Mesenchymal stem cell (in vitro differentiated cells and primary cell): Measurements from ENCODE around the gene GLOD4.

Experiments used
- DNase-seq: peaks from one replicate; pipeline ENCODE4 v3.0.0-alpha.2; 2013
- H2AFZ ChIP-seq: one replicate; pipeline ENCODE4 v1.6.1; 2013; ENCODE audit warnings: low read depth, mild to moderate bottlenecking, control low read depth, inconsistent platforms, low read length, moderate library complexity
- H2AK5ac ChIP-seq: 2 replicates; pipeline ENCODE4 v1.6.1; 2013; ENCODE audit warnings: low read length, moderate library complexity, mild to moderate bottlenecking, inconsistent platforms; ENCODE audit not compliant: severe bottlenecking
- H2BK120ac ChIP-seq: one replicate; pipeline ENCODE4 v1.6.1; 2013; ENCODE audit warnings: low read depth, mild to moderate bottlenecking, inconsistent platforms, low read length, moderate library complexity
- H2BK12ac ChIP-seq, 2 experiments: one replicate each; pipeline ENCODE4 v1.6.1; 2013; ENCODE audit warnings: inconsistent platforms in 2 of 2, low read length in 2 of 2, mild to moderate bottlenecking in 2 of 2, moderate library complexity in 2 of 2, control low read depth in 1 of 2
- H2BK15ac ChIP-seq: one replicate; pipeline ENCODE4 v1.6.1; 2013; ENCODE audit warnings: mild to moderate bottlenecking, low read depth, inconsistent platforms; ENCODE audit not compliant: poor library complexity, severe bottlenecking
- H2BK5ac ChIP-seq: 2 replicates; pipeline ENCODE4 v1.6.1; 2013; ENCODE audit warnings: low read depth, mild to moderate bottlenecking, low read length, control low read depth, inconsistent platforms; ENCODE audit not compliant: poor library complexity, severe bottlenecking
- H3K14ac ChIP-seq, 2 experiments: one replicate each; pipeline ENCODE4 v1.6.1; 2013; ENCODE audit warnings: inconsistent platforms in 2 of 2, low read length in 2 of 2, control low read depth in 1 of 2, mild to moderate bottlenecking in 1 of 2, moderate library complexity in 1 of 2
- H3K18ac ChIP-seq, 2 experiments: one replicate each; pipeline ENCODE4 v1.6.1; 2013; ENCODE audit warnings: inconsistent platforms in 2 of 2, low read length in 2 of 2, control low read depth in 1 of 2, low read depth in 1 of 2, mild to moderate bottlenecking in 1 of 2
- H3K23ac ChIP-seq, 2 experiments: one replicate each; pipeline ENCODE4 v1.6.1; 2013; ENCODE audit warnings: inconsistent platforms in 2 of 2, low read length in 2 of 2, mild to moderate bottlenecking in 2 of 2, moderate library complexity in 2 of 2, control low read depth in 1 of 2
- H3K27ac ChIP-seq: 2 replicates; pipeline ENCODE4 v1.5.1; 2013; ENCODE audit warnings: mild to moderate bottlenecking, moderate library complexity, low read length, control low read depth, inconsistent platforms; ENCODE audit not compliant: poor library complexity, severe bottlenecking
- H3K27me3 ChIP-seq, 2 experiments: 2 replicates each; pipeline versions ENCODE4 v1.6.1 to v1.7.0; 2013; ENCODE audit warnings: low read length in 2 of 2, mild to moderate bottlenecking in 2 of 2, moderate library complexity in 2 of 2, control low read depth in 1 of 2, inconsistent platforms in 1 of 2; ENCODE audit not compliant: control insufficient read depth in 1 of 2, insufficient read depth in 1 of 2
- H3K36me3 ChIP-seq, 2 experiments: 2 replicates each; pipeline versions ENCODE4 v1.6.1 to v1.7.0; 2013; ENCODE audit warnings: low read length in 2 of 2, control low read depth in 1 of 2, inconsistent platforms in 1 of 2, low read depth in 1 of 2, mild to moderate bottlenecking in 1 of 2; ENCODE audit not compliant: insufficient read depth in 2 of 2, control insufficient read depth in 1 of 2
- H3K4ac ChIP-seq, 2 experiments: one replicate each; pipeline ENCODE4 v1.6.1; 2013; ENCODE audit warnings: inconsistent platforms in 2 of 2, low read length in 2 of 2, mild to moderate bottlenecking in 2 of 2, moderate library complexity in 2 of 2, control low read depth in 1 of 2, low read depth in 1 of 2
- H3K4me1 ChIP-seq: 2 replicates; pipeline ENCODE4 v1.6.1; 2013; ENCODE audit warnings: low read depth, low read length, control low read depth; ENCODE audit not compliant: control insufficient read depth, insufficient read depth
- H3K4me2 ChIP-seq: 2 replicates; pipeline ENCODE4 v1.6.1; 2013; ENCODE audit warnings: low read length, mild to moderate bottlenecking, inconsistent platforms; ENCODE audit not compliant: poor library complexity, severe bottlenecking
- H3K4me3 ChIP-seq, 2 experiments: 2 replicates each; pipeline versions ENCODE4 v1.5.1 to v1.7.0; 2013; ENCODE audit warnings: low read length in 2 of 2, mild to moderate bottlenecking in 2 of 2, control low read depth in 1 of 2, low read depth in 1 of 2; ENCODE audit not compliant: insufficient read depth in 1 of 2
- H3K79me1 ChIP-seq: replicated peaks from 2 replicates; pipeline ENCODE4 v1.6.1; 2013; ENCODE audit warnings: mild to moderate bottlenecking, control low read depth, low read length, inconsistent platforms; ENCODE audit not compliant: poor library complexity, severe bottlenecking
- H3K9ac ChIP-seq: 2 replicates; pipeline ENCODE4 v1.7.0; 2013; ENCODE audit warnings: mild to moderate bottlenecking, low read length, moderate library complexity
- H3K9me3 ChIP-seq: 2 replicates; pipeline ENCODE4 v1.7.0; 2013; ENCODE audit warnings: mild to moderate bottlenecking, low read length; ENCODE audit not compliant: control insufficient read depth
- H4K8ac ChIP-seq: one replicate; pipeline ENCODE4 v1.6.1; 2013; ENCODE audit warnings: inconsistent platforms, mild to moderate bottlenecking, low read length, moderate library complexity
- H4K91ac ChIP-seq: one replicate; pipeline ENCODE4 v1.6.1; 2013; ENCODE audit warnings: mild to moderate bottlenecking, low read length, inconsistent platforms
- WGBS: methylation state at CpG from one replicate; pipeline ENCODE4 v1.1.7; 2013; ENCODE audit warnings: mixed read lengths; 5-methylcytosine and 5-hydroxymethylcytosine counted together

The GLOD4 gene

GRCh38 chr17:811051-811784, 29.1 kb upstream of the GLOD4 start:
- H3K9me3 ChIP-seq = no peaks in the 10 kb centered on the region
- no peak for DNase-seq
- peaks cover 12 to 67% of the 10 kb centered on the region in 2 experiments for H3K36me3 ChIP-seq
- H2AK5ac ChIP-seq = no peak overlapping the region
- no peak overlapping the region for H4K91ac ChIP-seq
- H3K4ac ChIP-seq = no peak overlapping the region
- H2AFZ ChIP-seq = no peak overlapping the region
- H2BK5ac ChIP-seq = no peak overlapping the region
- no peak overlapping the region for H4K8ac ChIP-seq
- no peak overlapping the region for H3K4me3 ChIP-seq
- peaks cover 0 to 4% of the 10 kb centered on the region in 2 experiments for H3K27me3 ChIP-seq
- no peak overlapping the region for H3K18ac ChIP-seq
- no peak overlapping the region for H2BK12ac ChIP-seq
- H3K4me2 ChIP-seq = no peak overlapping the region
- 77% methylated on average over 29 of the region's 29 CpGs for WGBS
- H2BK120ac ChIP-seq = no peak overlapping the region
- H3K4me1 ChIP-seq = peaks cover 13% of the 10 kb centered on the region
- no peak overlapping the region for H3K14ac ChIP-seq
- H2BK15ac ChIP-seq = no peak overlapping the region
- H3K23ac ChIP-seq = no peak overlapping the region
- H3K9ac ChIP-seq = no peak overlapping the region
- H3K79me1 ChIP-seq = peaks cover 35% of the 10 kb centered on the region
- no peak overlapping the region for H3K27ac ChIP-seq

- Histone ChIP-seq H3K18ac (no peak overlapping the region), H3K14ac (no peak overlapping the region), H2BK120ac (no peak overlapping the region), H3K4me1 (peaks cover 31% of the 10 kb centered on the region), H2AK5ac (no peak overlapping the region), H3K36me3 (peaks cover 5 to 64% of the 10 kb centered on the region in 2 experiments), H3K9ac (no peak overlapping the region), H2BK15ac (no peak overlapping the region), H3K9me3 (no peaks in the 10 kb centered on the region), H4K8ac (no peak overlapping the region), H3K27ac (no peak overlapping the region), H3K4ac (no peak overlapping the region), H2BK5ac (no peak overlapping the region), H3K23ac (no peak overlapping the region), H3K79me1 (peaks cover 45% of the 10 kb centered on the region), H3K27me3 (peaks cover 0 to 4% of the 10 kb centered on the region in 2 experiments), H3K4me3 (no peak overlapping the region), H2AFZ (no peak overlapping the region), H4K91ac (no peak overlapping the region), H2BK12ac (no peak overlapping the region), H3K4me2 (no peak overlapping the region)
- 95% methylated on average over 28 of the region's 28 CpGs for WGBS
- no peak for DNase-seq
Measured at GRCh38 chr17:807523-808294, 25.6 kb upstream of the GLOD4 start.

- H3K18ac ChIP-seq = no peak overlapping the region
- H3K9ac ChIP-seq = no peak overlapping the region
- H3K14ac ChIP-seq = no peak overlapping the region
- H3K27me3 ChIP-seq = peaks cover 0 to 4% of the 10 kb centered on the region in 2 experiments
- no peak for DNase-seq
- H2BK12ac ChIP-seq = no peak overlapping the region
- peaks cover 37% of the 10 kb centered on the region for H3K4me1 ChIP-seq
- WGBS = 96% methylated on average over 28 of the region's 33 CpGs
- H3K36me3 ChIP-seq = peaks cover 0 to 64% of the 10 kb centered on the region in 2 experiments
- H3K23ac ChIP-seq = no peak overlapping the region
- H2AK5ac ChIP-seq = no peak overlapping the region
- H3K9me3 ChIP-seq = no peaks in the 10 kb centered on the region
- peaks cover 47% of the 10 kb centered on the region for H3K79me1 ChIP-seq
- no peak overlapping the region for H2BK120ac ChIP-seq
- no peak overlapping the region for H2BK15ac ChIP-seq
- no peak overlapping the region for H2BK5ac ChIP-seq
- H2AFZ ChIP-seq = no peak overlapping the region
- no peak overlapping the region for H3K27ac ChIP-seq
- no peak overlapping the region for H3K4me3 ChIP-seq
- no peak overlapping the region for H4K91ac ChIP-seq
- peak overlapping the region; percentile 10 for H4K8ac ChIP-seq
- no peak overlapping the region for H3K4me2 ChIP-seq
- no peak overlapping the region for H3K4ac ChIP-seq
Measured at GRCh38 chr17:806781-807522, 24.9 kb upstream of the GLOD4 start.

- Histone ChIP-seq H3K4me3 (no peak overlapping the region), H3K4ac (no peak overlapping the region), H2BK15ac (no peak overlapping the region), H3K79me1 (peaks cover 47% of the 10 kb centered on the region), H3K18ac (no peak overlapping the region), H3K4me2 (no peak overlapping the region), H3K9me3 (no peaks in the 10 kb centered on the region), H2BK12ac (no peak overlapping the region), H3K4me1 (peaks cover 36% of the 10 kb centered on the region), H2BK120ac (no peak overlapping the region), H2AFZ (no peak overlapping the region), H3K27me3 (peaks cover 0 to 4% of the 10 kb centered on the region in 2 experiments), H2AK5ac (no peak overlapping the region), H4K8ac (no peak overlapping the region), H3K36me3 (peaks cover 0 to 64% of the 10 kb centered on the region in 2 experiments), H4K91ac (no peak overlapping the region), H3K27ac (no peak overlapping the region), H3K23ac (no peak overlapping the region), H3K9ac (no peak overlapping the region), H3K14ac (no peak overlapping the region), H2BK5ac (no peak overlapping the region)
- WGBS = 90% methylated on average over 10 of the region's 13 CpGs
- DNase-seq = no peak
Measured at GRCh38 chr17:806346-806745, 24.3 kb upstream of the GLOD4 start.
